HepG2 (cell line): Measurements from ENCODE around the gene MPG. TPM values are rescaled to one million over a fixed set of nuclear protein-coding genes. Genes with fewer than 3 reads are reported as not detected.
A peak's percentile ranks its signal among the peaks of the same experiment; 100 is the strongest.

Experiments
- ATAC-seq: fragments of 200-7000 bp; cut with Tn5 transposase; 3 replicates; pipeline ENCODE4 v1.9.1; 2020; ENCODE audit warnings: mild to moderate bottlenecking, moderate library complexity
- BruUV-seq: library from RNA; stranded (reverse); fragments of 400-500 nt; replicated peaks from 2 replicates; lab custom pipeline; 2021; lab: Mats Ljungman, UMichigan
- CTCF ChIA-PET: fragments of 300-600 bp; formaldehyde crosslinking; extraction: SDS; loops from one replicate; lab custom pipeline; 2021; ENCODE audit warnings: low total read pairs, inconsistent platforms, low intra/inter-chr PET ratio; lab: Yijun Ruan, JAX
- POLR2A ChIA-PET: fragments of 350-600 bp; sonication (Branson Sonifier 250); formaldehyde crosslinking; loops from one replicate; lab custom pipeline; 2020; ENCODE audit warnings: antibody characterized with exemption, inconsistent platforms; lab: Yijun Ruan, JAX
- DNase-seq: peaks from one replicate; pipeline ENCODE4 v3.0.0-alpha.2; 2015; ENCODE audit warnings: low spot score
- FAIRE-seq: peaks from 3 replicates; lab custom pipeline; 2011; peaks lifted over from hg19 to GRCh38; lab: Jason Lieb, UNC
- H2AFZ ChIP-seq: one replicate; pipeline ENCODE4 v1.6.1; 2011; ENCODE audit warnings: low read length, inconsistent platforms
- H3K27ac ChIP-seq: fragments of 300-600 bp; 3 replicates; pipeline ENCODE4 v1.8.0; 2011; ENCODE audit warnings: mixed run types, mild to moderate bottlenecking, mixed read lengths, low read length, inconsistent platforms; ENCODE audit not compliant: insufficient read depth; ENCODE audit errors: extremely low read length
- H3K27me3 ChIP-seq, 2 experiments: fragments of 200-600 bp in 1 of 2; 2 replicates in 1 of 2; 3 replicates in 1 of 2; pipeline versions ENCODE4 v1.6.0 to v1.8.0; 2011; ENCODE audit warnings: low read length in 2 of 2, mild to moderate bottlenecking in 2 of 2, moderate library complexity in 2 of 2, inconsistent platforms in 1 of 2; ENCODE audit not compliant: insufficient read depth in 2 of 2, control insufficient read depth in 1 of 2
- H3K36me3 ChIP-seq, 2 experiments: fragments of 200-600 bp in 1 of 2; replicated peaks in 1 of 2; 2 replicates in 1 of 2; 3 replicates in 1 of 2; pipeline versions ENCODE4 v1.5.1 to v1.8.0; 2011; ENCODE audit warnings: low read length in 2 of 2, inconsistent platforms in 1 of 2; ENCODE audit not compliant: insufficient read depth in 2 of 2, control insufficient read depth in 1 of 2
- H3K4me1 ChIP-seq: 2 replicates; pipeline ENCODE4 v1.5.1; 2012; ENCODE audit warnings: low read length, inconsistent platforms; ENCODE audit not compliant: insufficient read depth
- H3K4me2 ChIP-seq: 2 replicates; pipeline ENCODE4 v1.6.0; 2011; ENCODE audit warnings: low read depth, low read length, inconsistent platforms
- H3K4me3 ChIP-seq, 3 experiments: fragments of 200-600 bp in 1 of 3; sonication (generic), shearing (Covaris generic) in 1 of 3; replicated peaks in 1 of 3; 2 replicates each; pipeline ENCODE4 v1.5.1; 2011 to 2016; ENCODE audit warnings: low read length in 3 of 3, inconsistent platforms in 2 of 3, low read depth in 2 of 3, mild to moderate bottlenecking in 2 of 3, control low read depth in 1 of 3, mixed read lengths in 1 of 3; ENCODE audit not compliant: insufficient read depth in 1 of 3
- H3K79me2 ChIP-seq: one replicate; pipeline ENCODE4 v1.6.1; 2011; ENCODE audit warnings: low read length, inconsistent platforms; ENCODE audit not compliant: insufficient read depth
- H3K9ac ChIP-seq: 2 replicates; pipeline ENCODE4 v1.6.0; 2011; ENCODE audit warnings: mild to moderate bottlenecking, low read depth, low read length, inconsistent platforms; ENCODE audit not compliant: insufficient read depth
- H3K9me3 ChIP-seq: 2 replicates; pipeline ENCODE4 v1.5.1; 2012; ENCODE audit warnings: mild to moderate bottlenecking, low read length
- H4K20me1 ChIP-seq: 2 replicates; pipeline ENCODE4 v1.6.0; 2011; ENCODE audit warnings: inconsistent platforms, mild to moderate bottlenecking, low read length, moderate library complexity; ENCODE audit not compliant: insufficient read depth
- AGO2 ChIP-seq: fragments of 200-400 bp; formaldehyde crosslinking; optimal IDR thresholded peaks from 2 replicates; pipeline ENCODE3; 2017; ENCODE audit warnings: mild to moderate bottlenecking, low read depth, low read length, moderate library complexity
- EZH2 ChIP-seq: conservative IDR thresholded peaks from 2 replicates; pipeline ENCODE4 v1.6.1; 2012; ENCODE audit warnings: mild to moderate bottlenecking, low read depth, low read length, moderate library complexity
- MIER2 ChIP-seq: IDR thresholded peaks from 2 replicates; pipeline ENCODE4 v1.6.1; 2016; ENCODE audit warnings: missing biosample characterization, missing genetic modification reagents
- PAWR ChIP-seq: sonication (generic); formaldehyde crosslinking; IDR thresholded peaks from 2 replicates; pipeline ENCODE4 v1.4.0; 2020; ENCODE audit warnings: missing genetic modification reagents, mild to moderate bottlenecking, borderline replicate concordance
- RAD51 ChIP-seq: fragments of 450-650 bp; IDR thresholded peaks from 2 replicates; pipeline ENCODE4 v1.6.1; 2016; ENCODE audit warnings: borderline replicate concordance
- RBFOX2 ChIP-seq: fragments of 200-400 bp; formaldehyde crosslinking; IDR thresholded peaks from 2 replicates; pipeline ENCODE4 v1.6.1; 2017; ENCODE audit warnings: low read depth, mild to moderate bottlenecking, low read length
- RFXANK ChIP-seq: IDR thresholded peaks from 2 replicates; pipeline ENCODE4 v1.6.1; 2016
- TOE1 ChIP-seq: sonication (generic); formaldehyde crosslinking; IDR thresholded peaks from 2 replicates; pipeline ENCODE4 v1.4.0; 2020; ENCODE audit warnings: mild to moderate bottlenecking, missing genetic modification reagents
- ZFY ChIP-seq: sonication (generic); formaldehyde crosslinking; IDR thresholded peaks from 2 replicates; pipeline ENCODE4 v1.4.0; 2020; ENCODE audit warnings: missing genetic modification reagents
- ZNF713 ChIP-seq: sonication (generic); formaldehyde crosslinking; IDR thresholded peaks from 2 replicates; pipeline ENCODE4 v1.4.0; 2020; ENCODE audit warnings: mild to moderate bottlenecking, missing genetic modification reagents
- ZNF724P ChIP-seq: sonication (generic); formaldehyde crosslinking; IDR thresholded peaks from 2 replicates; pipeline ENCODE4 v1.8.0; 2022; ENCODE audit warnings: missing genetic modification reagents, borderline replicate concordance
- WGBS: methylation state at CpG from one replicate; pipeline ENCODE4 v1.1.6; 2017; ENCODE audit warnings: low lambda C conversion rate; 5-methylcytosine and 5-hydroxymethylcytosine counted together
- in situ Hi-C: cut with HindIII; loops from 2 replicates; pipeline ENCODE4 v1.10.0; 2017; ENCODE audit warnings: low pct_unique_long_range_greater_than_20kb; ENCODE audit not compliant: extremely low pct_ligation_motif_present
- intact Hi-C: fragments of 100-400 bp; cut with micrococcal nuclease; formaldehyde crosslinking; loops from one replicate; pipeline ENCODE4 v1.10.0; 2022; ENCODE audit not compliant: unreplicated experiment
- polyA plus RNA-seq, 8 experiments: library from polyadenylated mRNA; depleted of rRNA in 3 of 8; stranded (reverse) in 7 of 8; unstranded in 1 of 8; fragments of >200 nt; fragmentation: Illumina TruSeq in 4 of 8; extraction: Trizol in 4 of 8; gene quantifications; 2 replicates each; pipeline versions ENCODE4 v1.2.1 to v1.2.3, GENCODE V29; 2011 to 2016; ENCODE audit warnings: low read depth in 4 of 8, missing spikeins in 1 of 8, mixed read lengths in 1 of 8; ENCODE audit not compliant: insufficient read depth in 1 of 8
- total RNA-seq, 5 experiments: library from RNA; depleted of rRNA; stranded (reverse); fragments of >200 nt; fragmentation: Illumina TruSeq; extraction: Trizol; gene quantifications; 2 replicates each; pipeline ENCODE4 v1.2.3, GENCODE V29; 2016; ENCODE audit warnings: low read depth in 1 of 5
- TF ChIP-seq, protein P1 (sequence below): sonication (generic); formaldehyde crosslinking; IDR thresholded peaks from 2 replicates; pipeline ENCODE4 v1.4.0; 2020; ENCODE audit warnings: mild to moderate bottlenecking, missing genetic modification reagents
- TF ChIP-seq, protein P2 (sequence below): sonication (generic); formaldehyde crosslinking; IDR thresholded peaks from 2 replicates; pipeline ENCODE4 v1.4.0; 2020; ENCODE audit warnings: mild to moderate bottlenecking, missing genetic modification reagents
- TF ChIP-seq, protein P3 (sequence below): sonication (generic); formaldehyde crosslinking; IDR thresholded peaks from 2 replicates; pipeline ENCODE4 v1.8.1; 2023; ENCODE audit warnings: missing genetic modification reagents, mild to moderate bottlenecking, borderline replicate concordance
- TF ChIP-seq, protein P4 (sequence below): IDR thresholded peaks from 2 replicates; pipeline ENCODE4 v1.6.1; 2016

The MPG gene
- total and polyA plus RNA-seq, 2 of the 13 experiments (the other 11 are each of a cell fraction or from before 2014, with no cell fraction given): 59.1 to 62.5 TPM

DNA sequence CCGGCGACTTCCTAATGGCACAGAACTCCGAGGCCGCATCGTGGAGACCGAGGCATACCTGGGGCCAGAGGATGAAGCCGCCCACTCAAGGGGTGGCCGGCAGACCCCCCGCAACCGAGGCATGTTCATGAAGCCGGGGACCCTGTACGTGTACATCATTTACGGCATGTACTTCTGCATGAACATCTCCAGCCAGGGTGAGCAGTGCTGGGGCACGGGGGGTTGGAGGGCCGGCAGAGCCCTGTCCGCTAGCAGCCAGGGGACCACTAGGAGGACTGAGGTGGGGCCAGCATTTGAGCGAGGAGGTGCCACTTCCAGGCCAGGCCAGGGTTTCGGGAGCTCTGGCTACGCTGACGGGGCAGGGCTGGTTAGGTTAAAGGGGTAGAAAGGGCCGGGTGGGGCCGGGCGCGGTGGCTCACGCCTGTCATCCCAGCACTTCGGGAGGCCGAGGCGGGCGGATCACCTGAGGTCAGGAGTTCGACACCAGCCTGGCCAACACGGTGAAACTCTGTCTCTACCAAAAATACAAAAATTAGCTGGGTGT lies 5.1 kb downstream of the MPG start (continued):
- TF ChIP-seq, protein P1, sequence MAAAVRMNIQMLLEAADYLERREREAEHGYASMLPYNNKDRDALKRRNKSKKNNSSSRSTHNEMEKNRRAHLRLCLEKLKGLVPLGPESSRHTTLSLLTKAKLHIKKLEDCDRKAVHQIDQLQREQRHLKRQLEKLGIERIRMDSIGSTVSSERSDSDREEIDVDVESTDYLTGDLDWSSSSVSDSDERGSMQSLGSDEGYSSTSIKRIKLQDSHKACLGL (CRISPR knock-in tag): no peak
- TF ChIP-seq, protein P2, sequence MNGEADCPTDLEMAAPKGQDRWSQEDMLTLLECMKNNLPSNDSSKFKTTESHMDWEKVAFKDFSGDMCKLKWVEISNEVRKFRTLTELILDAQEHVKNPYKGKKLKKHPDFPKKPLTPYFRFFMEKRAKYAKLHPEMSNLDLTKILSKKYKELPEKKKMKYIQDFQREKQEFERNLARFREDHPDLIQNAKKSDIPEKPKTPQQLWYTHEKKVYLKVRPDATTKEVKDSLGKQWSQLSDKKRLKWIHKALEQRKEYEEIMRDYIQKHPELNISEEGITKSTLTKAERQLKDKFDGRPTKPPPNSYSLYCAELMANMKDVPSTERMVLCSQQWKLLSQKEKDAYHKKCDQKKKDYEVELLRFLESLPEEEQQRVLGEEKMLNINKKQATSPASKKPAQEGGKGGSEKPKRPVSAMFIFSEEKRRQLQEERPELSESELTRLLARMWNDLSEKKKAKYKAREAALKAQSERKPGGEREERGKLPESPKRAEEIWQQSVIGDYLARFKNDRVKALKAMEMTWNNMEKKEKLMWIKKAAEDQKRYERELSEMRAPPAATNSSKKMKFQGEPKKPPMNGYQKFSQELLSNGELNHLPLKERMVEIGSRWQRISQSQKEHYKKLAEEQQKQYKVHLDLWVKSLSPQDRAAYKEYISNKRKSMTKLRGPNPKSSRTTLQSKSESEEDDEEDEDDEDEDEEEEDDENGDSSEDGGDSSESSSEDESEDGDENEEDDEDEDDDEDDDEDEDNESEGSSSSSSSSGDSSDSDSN (CRISPR knock-in tag): no peak
- TF ChIP-seq RFXANK (CRISPR knock-in tag): no peak
- TF ChIP-seq, protein P3, sequence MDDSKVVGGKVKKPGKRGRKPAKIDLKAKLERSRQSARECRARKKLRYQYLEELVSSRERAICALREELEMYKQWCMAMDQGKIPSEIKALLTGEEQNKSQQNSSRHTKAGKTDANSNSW (CRISPR knock-in tag): no peak

DNA sequence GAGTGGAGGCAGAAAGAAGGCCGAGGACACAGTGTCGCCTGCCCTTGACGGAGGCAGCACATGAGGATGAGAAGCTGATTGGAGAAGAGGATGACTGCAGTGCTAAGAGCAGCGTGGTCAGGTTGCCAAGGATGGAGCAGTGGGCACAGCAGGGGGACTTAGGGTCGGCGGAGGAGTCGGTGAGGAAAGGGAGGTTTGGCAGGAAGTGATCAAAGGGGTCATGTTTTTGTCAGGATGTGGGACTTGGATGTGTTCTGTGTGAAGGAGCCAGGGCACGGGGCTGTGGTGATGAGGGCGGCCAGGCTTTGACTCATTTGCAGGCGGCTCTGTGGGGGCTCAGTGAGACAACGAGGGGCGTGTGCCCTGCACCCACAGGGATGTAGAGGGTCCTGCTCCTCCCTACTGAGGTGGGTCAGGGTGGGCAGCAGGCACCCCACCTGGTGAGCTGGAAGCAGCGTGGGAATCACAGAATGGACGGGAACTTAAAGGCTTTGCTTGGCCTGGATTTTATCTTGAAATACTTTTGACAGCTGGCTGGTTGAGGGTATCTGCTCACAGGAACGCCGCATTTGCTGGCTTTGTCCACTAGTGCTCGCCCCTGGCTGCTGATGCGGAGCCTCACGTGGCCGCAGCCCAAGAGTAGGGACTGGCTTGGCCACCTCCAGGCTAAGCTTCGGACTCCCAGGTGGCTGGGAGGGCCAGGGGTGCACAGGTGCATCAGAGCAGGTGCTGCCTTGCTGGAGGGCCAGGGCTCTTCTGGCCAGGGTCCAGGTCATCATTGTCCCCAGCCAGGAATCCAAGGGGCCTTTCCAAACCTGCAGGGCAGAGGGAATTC lies 6.0 kb downstream of the MPG start:
- Histone ChIP-seq H3K9ac (no peak overlapping the region), H4K20me1 (no peaks in the 10 kb centered on the region), H3K27me3 (no peaks in the 10 kb centered on the region), H3K9me3 (no peaks in the 10 kb centered on the region), H3K4me2 (no peak overlapping the region), H3K4me3 (no peak overlapping the region), H3K4me1 (peaks cover 10% of the 10 kb centered on the region), H3K27ac (no peak overlapping the region), H2AFZ (no peak overlapping the region), H3K79me2 (peaks cover 2% of the 10 kb centered on the region), H3K36me3 (peaks cover 17 to 45% of the 10 kb centered on the region in 2 experiments; a peak in 4 of 5 replicates)
- 91% methylated on average over 14 of the region's 21 CpGs for WGBS
- no peak for DNase-seq
- FAIRE-seq: no peak
- intact Hi-C loops: no loop called here
- ATAC-seq: peak; percentile 6; the same call in 1 of the 3 replicates
- POLR2A ChIA-PET: no interaction called here
- in situ Hi-C loops: no loop called here
- no TSS peak for BruUV-seq
- CTCF ChIA-PET: interaction anchor here (0.8 kb wide), 1 partner anchor 13 kb away, joined by 3 read pairs; no protein-coding TSS in a partner anchor
- peak; percentile 74 for TF ChIP-seq AGO2
- TF ChIP-seq PAWR: no peak
- no peak for TF ChIP-seq RAD51
- no peak for TF ChIP-seq ZNF713 (CRISPR knock-in tag)
- no peak for TF ChIP-seq EZH2
- TF ChIP-seq TOE1 (CRISPR knock-in tag): no peak
- TF ChIP-seq, protein P4, sequence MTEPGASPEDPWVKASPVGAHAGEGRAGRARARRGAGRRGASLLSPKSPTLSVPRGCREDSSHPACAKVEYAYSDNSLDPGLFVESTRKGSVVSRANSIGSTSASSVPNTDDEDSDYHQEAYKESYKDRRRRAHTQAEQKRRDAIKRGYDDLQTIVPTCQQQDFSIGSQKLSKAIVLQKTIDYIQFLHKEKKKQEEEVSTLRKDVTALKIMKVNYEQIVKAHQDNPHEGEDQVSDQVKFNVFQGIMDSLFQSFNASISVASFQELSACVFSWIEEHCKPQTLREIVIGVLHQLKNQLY (CRISPR knock-in tag): no peak
- no peak for TF ChIP-seq MIER2 (CRISPR knock-in tag)
- no peak for TF ChIP-seq ZNF724P (CRISPR knock-in tag)
- 0 out of 2 replicates have a peak, but pooled peaks have one; percentile 31 for TF ChIP-seq ZFY
- TF ChIP-seq RBFOX2: 0 out of 2 replicates have a peak, but pooled peaks have one; percentile 26
